Hepatocyte (in vitro differentiated cells): ENCODE measurements around the gene CSNK1G1. TPM values are rescaled to one million over a fixed set of nuclear protein-coding genes. Genes with fewer than 3 reads are reported as not detected.

ENCODE experiments used
- DNase-seq: peaks from one replicate; pipeline ENCODE4 v3.0.0-alpha.2; 2016; ENCODE audit warnings: low spot score
- H2AFZ ChIP-seq: fragments of 200-600 bp; sonication (generic); 2 replicates; pipeline ENCODE4 v1.6.0; 2016; ENCODE audit warnings: antibody characterized with exemption, mild to moderate bottlenecking
- H3K27ac ChIP-seq: fragments of 200-600 bp; sonication (generic); 2 replicates; pipeline ENCODE4 v1.5.1; 2016; ENCODE audit warnings: mild to moderate bottlenecking
- H3K27me3 ChIP-seq: fragments of 200-600 bp; sonication (generic); 2 replicates; pipeline ENCODE4 v1.6.1; 2016
- H3K36me3 ChIP-seq: fragments of 200-600 bp; sonication (generic); replicated peaks from 2 replicates; pipeline ENCODE4 v1.5.1; 2016; ENCODE audit warnings: low read depth; ENCODE audit not compliant: insufficient read depth
- H3K4me1 ChIP-seq: fragments of 200-600 bp; sonication (generic); 2 replicates; pipeline ENCODE4 v1.5.1; 2016; ENCODE audit warnings: mild to moderate bottlenecking, moderate library complexity; ENCODE audit not compliant: insufficient read depth
- H3K4me2 ChIP-seq: fragments of 200-600 bp; sonication (generic); 2 replicates; pipeline ENCODE4 v1.6.0; 2016
- H3K4me3 ChIP-seq: fragments of 200-600 bp; sonication (generic); 2 replicates; pipeline ENCODE4 v1.5.1; 2016; ENCODE audit warnings: mild to moderate bottlenecking
- H3K79me2 ChIP-seq: fragments of 200-600 bp; sonication (generic); 2 replicates; pipeline ENCODE4 v1.6.0; 2017; ENCODE audit warnings: mild to moderate bottlenecking
- H3K9me2 ChIP-seq: fragments of 200-600 bp; sonication (generic); replicated peaks from 2 replicates; pipeline ENCODE4 v1.6.0; 2017; ENCODE audit warnings: mild to moderate bottlenecking; ENCODE audit not compliant: insufficient read depth
- H3K9me3 ChIP-seq: fragments of 200-600 bp; sonication (generic); 2 replicates; pipeline ENCODE4 v1.5.1; 2016; ENCODE audit warnings: low read depth, mild to moderate bottlenecking
- H4K20me1 ChIP-seq: fragments of 200-600 bp; sonication (generic); 2 replicates; pipeline ENCODE4 v1.6.0; 2016; ENCODE audit warnings: mild to moderate bottlenecking; ENCODE audit not compliant: insufficient read depth, poor library complexity, severe bottlenecking
- CTCF ChIP-seq: fragments of 200-600 bp; sonication (generic); IDR thresholded peaks from 2 replicates; pipeline ENCODE4 v1.5.1; 2016; ENCODE audit warnings: antibody characterized with exemption, mild to moderate bottlenecking; ENCODE audit not compliant: poor library complexity
- EZH2 ChIP-seq: fragments of 200-600 bp; sonication (generic); IDR thresholded peaks from 2 replicates; pipeline ENCODE4 v1.6.1; 2016; ENCODE audit warnings: antibody characterized with exemption, mild to moderate bottlenecking, borderline replicate concordance
- EZH2phosphoT487 ChIP-seq: fragments of 200-600 bp; sonication (generic); IDR thresholded peaks from one replicate; pipeline ENCODE4 v1.6.1; 2018; ENCODE audit warnings: antibody characterized with exemption, mild to moderate bottlenecking, low read depth, moderate library complexity; ENCODE audit not compliant: unreplicated experiment, severe bottlenecking
- WGBS: methylation state at CpG from one replicate; pipeline ENCODE4 v1.1.6; 2016; ENCODE audit warnings: low lambda C conversion rate; ENCODE audit errors: missing lambda C conversion rate; 5-methylcytosine and 5-hydroxymethylcytosine counted together
- polyA plus RNA-seq: library from polyadenylated mRNA; unstranded; fragments of >200 nt; fragmentation: Nextera tagmentation; extraction: Ambion mirVana; gene quantifications from 2 replicates; pipeline ENCODE4 v1.2.1, GENCODE V29; 2016
- total RNA-seq: library from RNA; depleted of rRNA; stranded (reverse); fragments of >200 nt; gene quantifications from 2 replicates; pipeline ENCODE4 v1.2.3, GENCODE V29; 2014

The CSNK1G1 gene
- total and polyA plus RNA-seq, 2 experiments from 2014 or later, result 7.7 to 18.1 TPM

GRCh38 chr15:64211696-64212095 lies 144.3 kb downstream of the CSNK1G1 start:
- TF ChIP-seq EZH2 (no peak), EZH2phosphoT487 (no peak), CTCF (no peak)
- no peaks in the 10 kb centered on the region for H3K9me2 ChIP-seq
- no peaks in the 10 kb centered on the region for H3K9me3 ChIP-seq
- H4K20me1 ChIP-seq, result no peaks in the 10 kb centered on the region
- no peak overlapping the region for H2AFZ ChIP-seq
- DNase-seq, result no peak
- H3K4me3 ChIP-seq, result no peak overlapping the region
- whole genome bisulfite sequencing, result 96% methylated on average over 2 of the region's 2 CpGs
- H3K4me2 ChIP-seq, result no peak overlapping the region
- no peaks in the 10 kb centered on the region for H3K36me3 ChIP-seq
- H3K4me1 ChIP-seq, result no peaks in the 10 kb centered on the region
- H3K27me3 ChIP-seq, result no peaks in the 10 kb centered on the region
- H3K27ac ChIP-seq, result no peak overlapping the region
- H3K79me2 ChIP-seq, result no peaks in the 10 kb centered on the region

- Histone ChIP-seq H3K4me2 (no peak overlapping the region), H3K27ac (no peak overlapping the region), H3K79me2 (no peaks in the 10 kb centered on the region), H3K4me3 (no peak overlapping the region), H3K36me3 (no peaks in the 10 kb centered on the region), H4K20me1 (no peaks in the 10 kb centered on the region), H3K4me1 (no peaks in the 10 kb centered on the region), H3K9me2 (no peaks in the 10 kb centered on the region), H3K27me3 (no peaks in the 10 kb centered on the region), H3K9me3 (no peaks in the 10 kb centered on the region), H2AFZ (no peak overlapping the region)
- TF ChIP-seq EZH2 (no peak), EZH2phosphoT487 (no peak), CTCF (no peak)
- 78% methylated on average over 2 of the region's 2 CpGs for WGBS
- DNase-seq, result no peak
These were observed 145.6 kb downstream of the CSNK1G1 start for GRCh38 chr15:64210371-64210770.

GRCh38 chr15:64209680-64210334 lies 146.2 kb downstream of the CSNK1G1 start:
- H3K4me3 ChIP-seq, result no peak overlapping the region
- 53% methylated on average over 3 of the region's 3 CpGs for WGBS
- TF ChIP-seq CTCF (peak; percentile 71), EZH2 (no peak)

GRCh38 chr15:64205202-64205601 lies 150.8 kb downstream of the CSNK1G1 start:
- no peak overlapping the region for H3K4me3 ChIP-seq
- TF ChIP-seq CTCF (no peak), EZH2 (no peak), EZH2phosphoT487 (no peak)
- H4K20me1 ChIP-seq, result no peaks in the 10 kb centered on the region
- H3K27ac ChIP-seq, result no peak overlapping the region
- H3K9me2 ChIP-seq, result no peaks in the 10 kb centered on the region
- H3K27me3 ChIP-seq, result no peaks in the 10 kb centered on the region
- no peaks in the 10 kb centered on the region for H3K9me3 ChIP-seq
- H3K4me2 ChIP-seq, result no peak overlapping the region
- H3K4me1 ChIP-seq, result no peaks in the 10 kb centered on the region
- H2AFZ ChIP-seq, result no peak overlapping the region
- DNase-seq, result no peak
- no peaks in the 10 kb centered on the region for H3K36me3 ChIP-seq
- H3K79me2 ChIP-seq, result no peaks in the 10 kb centered on the region

More at GRCh38 chr15:64209680-64210334, 146.2 kb downstream of the CSNK1G1 start:
- Histone ChIP-seq H3K79me2 (no peaks in the 10 kb centered on the region), H3K9me3 (no peaks in the 10 kb centered on the region), H3K4me2 (no peak overlapping the region), H2AFZ (no peak overlapping the region), H3K27ac (no peak overlapping the region), H4K20me1 (no peaks in the 10 kb centered on the region), H3K9me2 (no peaks in the 10 kb centered on the region), H3K36me3 (no peaks in the 10 kb centered on the region), H3K4me1 (no peaks in the 10 kb centered on the region), H3K27me3 (no peaks in the 10 kb centered on the region)
- DNase-seq, result peak; percentile 28
